H1 (cell line): ENCODE data around the gene TRIM6.

ENCODE experiments used
- CEBPB ChIP-seq: IDR thresholded peaks from 2 replicates; pipeline ENCODE4 v1.6.1; 2012; ENCODE audit warnings: low read depth, low read length
- FOSL1 ChIP-seq: IDR thresholded peaks from 2 replicates; pipeline ENCODE4 v1.6.1; 2011; ENCODE audit warnings: mild to moderate bottlenecking, low read depth, low read length, moderate library complexity; ENCODE audit not compliant: insufficient read depth
- POLR2A ChIP-seq, 2 experiments: IDR thresholded peaks; 1 replicate in 1 of 2; 2 replicates in 1 of 2; pipeline ENCODE4 v1.6.1; 2011; ENCODE audit warnings: low read depth in 2 of 2, low read length in 2 of 2, mild to moderate bottlenecking in 2 of 2; ENCODE audit errors: control extremely low read depth in 1 of 2
- RFX5 ChIP-seq: IDR thresholded peaks from 2 replicates; pipeline ENCODE4 v1.6.1; 2011; ENCODE audit warnings: low read depth, low read length, improper control_type of control experiment, borderline replicate concordance
- SP1 ChIP-seq: IDR thresholded peaks from 2 replicates; pipeline ENCODE4 v1.6.1; 2011; ENCODE audit warnings: low read depth, low read length
- SUZ12 ChIP-seq: fragments of 200-600 bp; sonication (generic); IDR thresholded peaks from 2 replicates; pipeline ENCODE4 v1.6.1; 2012; ENCODE audit warnings: mild to moderate bottlenecking, inconsistent platforms, low read length, moderate library complexity, mixed read lengths
- TF ChIP-seq, protein P1 (sequence below), 3 experiments: IDR thresholded peaks; 1 replicate in 2 of 3; 2 replicates in 1 of 3; pipeline versions ENCODE4 v1.5.1 to v1.6.1; 2011; ENCODE audit warnings: low read length in 3 of 3, mild to moderate bottlenecking in 3 of 3, inconsistent platforms in 2 of 3, low read depth in 1 of 3, moderate library complexity in 1 of 3; ENCODE audit not compliant: insufficient read depth in 1 of 3; ENCODE audit errors: control extremely low read depth in 1 of 3
- TF ChIP-seq, protein P2 (sequence below): IDR thresholded peaks from 2 replicates; pipeline ENCODE4 v1.6.1; 2012; ENCODE audit warnings: inconsistent platforms

DNA sequence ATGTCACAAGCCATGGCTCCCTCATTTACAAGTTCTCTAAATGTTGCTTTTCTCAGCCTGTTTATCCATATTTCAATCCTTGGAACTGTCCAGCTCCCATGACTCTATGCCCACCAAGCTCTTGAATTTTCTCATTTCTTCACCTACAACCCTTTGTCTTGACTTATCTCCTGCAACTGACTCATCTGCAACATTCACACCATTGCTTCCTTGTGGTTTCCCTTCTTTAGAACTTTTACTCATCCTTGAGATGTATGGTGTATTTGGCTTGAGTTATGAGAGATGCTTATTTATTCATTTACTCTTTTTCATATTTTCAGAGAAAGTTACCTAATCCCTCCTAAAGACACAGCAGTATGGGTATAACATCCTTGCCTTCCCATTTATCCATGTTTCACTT, 47.1 kb downstream of the TRIM6 start:
- TF ChIP-seq, protein P1, sequence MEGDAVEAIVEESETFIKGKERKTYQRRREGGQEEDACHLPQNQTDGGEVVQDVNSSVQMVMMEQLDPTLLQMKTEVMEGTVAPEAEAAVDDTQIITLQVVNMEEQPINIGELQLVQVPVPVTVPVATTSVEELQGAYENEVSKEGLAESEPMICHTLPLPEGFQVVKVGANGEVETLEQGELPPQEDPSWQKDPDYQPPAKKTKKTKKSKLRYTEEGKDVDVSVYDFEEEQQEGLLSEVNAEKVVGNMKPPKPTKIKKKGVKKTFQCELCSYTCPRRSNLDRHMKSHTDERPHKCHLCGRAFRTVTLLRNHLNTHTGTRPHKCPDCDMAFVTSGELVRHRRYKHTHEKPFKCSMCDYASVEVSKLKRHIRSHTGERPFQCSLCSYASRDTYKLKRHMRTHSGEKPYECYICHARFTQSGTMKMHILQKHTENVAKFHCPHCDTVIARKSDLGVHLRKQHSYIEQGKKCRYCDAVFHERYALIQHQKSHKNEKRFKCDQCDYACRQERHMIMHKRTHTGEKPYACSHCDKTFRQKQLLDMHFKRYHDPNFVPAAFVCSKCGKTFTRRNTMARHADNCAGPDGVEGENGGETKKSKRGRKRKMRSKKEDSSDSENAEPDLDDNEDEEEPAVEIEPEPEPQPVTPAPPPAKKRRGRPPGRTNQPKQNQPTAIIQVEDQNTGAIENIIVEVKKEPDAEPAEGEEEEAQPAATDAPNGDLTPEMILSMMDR (IDR thresholded peaks at IDR 0.05; ENCODE audit: control extremely low read depth in 1 of 3, insufficient read depth in 1 of 3, low read depth in 1 of 3, low read length in 3 of 3): no peak
- no peak for TF ChIP-seq POLR2A (IDR thresholded peaks at IDR 0.05; ENCODE audit: control extremely low read depth in 1 of 2, low read depth in 2 of 2, low read length in 2 of 2)
- no peak for TF ChIP-seq SUZ12
- TF ChIP-seq CEBPB: no peak
- TF ChIP-seq FOSL1: no peak
- TF ChIP-seq SP1: no peak
- TF ChIP-seq RFX5: no peak
- TF ChIP-seq, protein P2, sequence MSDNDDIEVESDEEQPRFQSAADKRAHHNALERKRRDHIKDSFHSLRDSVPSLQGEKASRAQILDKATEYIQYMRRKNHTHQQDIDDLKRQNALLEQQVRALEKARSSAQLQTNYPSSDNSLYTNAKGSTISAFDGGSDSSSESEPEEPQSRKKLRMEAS: no peak
